ENCODE results near the gene PRELID3B.

- TF ChIP-seq CTCF (IDR thresholded peaks at IDR 0.05): no peak
- TF ChIP-seq POLR2A (IDR thresholded peaks at IDR 0.05): no peak
These were observed 45.3 kb downstream of the PRELID3B start for GRCh38 chr20:58997141-58997770.

All from right lobe of liver (tissue), 4 donors.